HepG2 (cell line): ENCODE results near the gene C16orf90. TPM values are rescaled to one million over a fixed set of nuclear protein-coding genes. Genes with fewer than 3 reads are reported as not detected.

Experiments
- ATAC-seq: fragments of 200-7000 bp; cut with Tn5 transposase; 3 replicates; pipeline ENCODE4 v1.9.1; 2020; ENCODE audit warnings: mild to moderate bottlenecking, moderate library complexity
- BruUV-seq: library from RNA; stranded (reverse); fragments of 400-500 nt; replicated peaks from 2 replicates; lab custom pipeline; 2021; lab: Mats Ljungman, UMichigan
- CTCF ChIA-PET: fragments of 300-600 bp; formaldehyde crosslinking; extraction: SDS; loops from one replicate; lab custom pipeline; 2021; ENCODE audit warnings: low total read pairs, inconsistent platforms, low intra/inter-chr PET ratio; lab: Yijun Ruan, JAX
- POLR2A ChIA-PET: fragments of 350-600 bp; sonication (Branson Sonifier 250); formaldehyde crosslinking; loops from one replicate; lab custom pipeline; 2020; ENCODE audit warnings: antibody characterized with exemption, inconsistent platforms; lab: Yijun Ruan, JAX
- DNase-seq: peaks from one replicate; pipeline ENCODE4 v3.0.0-alpha.2; 2015; ENCODE audit warnings: low spot score
- FAIRE-seq: peaks from 3 replicates; lab custom pipeline; 2011; peaks lifted over from hg19 to GRCh38; lab: Jason Lieb, UNC
- H2AFZ ChIP-seq: one replicate; pipeline ENCODE4 v1.6.1; 2011; ENCODE audit warnings: low read length, inconsistent platforms
- H3K27ac ChIP-seq: fragments of 300-600 bp; 3 replicates; pipeline ENCODE4 v1.8.0; 2011; ENCODE audit warnings: mixed run types, mild to moderate bottlenecking, mixed read lengths, low read length, inconsistent platforms; ENCODE audit not compliant: insufficient read depth; ENCODE audit errors: extremely low read length
- H3K27me3 ChIP-seq, 2 experiments: fragments of 200-600 bp in 1 of 2; 2 replicates in 1 of 2; 3 replicates in 1 of 2; pipeline versions ENCODE4 v1.6.0 to v1.8.0; 2011; ENCODE audit warnings: low read length in 2 of 2, mild to moderate bottlenecking in 2 of 2, moderate library complexity in 2 of 2, inconsistent platforms in 1 of 2; ENCODE audit not compliant: insufficient read depth in 2 of 2, control insufficient read depth in 1 of 2
- H3K36me3 ChIP-seq, 2 experiments: fragments of 200-600 bp in 1 of 2; replicated peaks in 1 of 2; 2 replicates in 1 of 2; 3 replicates in 1 of 2; pipeline versions ENCODE4 v1.5.1 to v1.8.0; 2011; ENCODE audit warnings: low read length in 2 of 2, inconsistent platforms in 1 of 2; ENCODE audit not compliant: insufficient read depth in 2 of 2, control insufficient read depth in 1 of 2
- H3K4me1 ChIP-seq: 2 replicates; pipeline ENCODE4 v1.5.1; 2012; ENCODE audit warnings: low read length, inconsistent platforms; ENCODE audit not compliant: insufficient read depth
- H3K4me2 ChIP-seq: 2 replicates; pipeline ENCODE4 v1.6.0; 2011; ENCODE audit warnings: low read depth, low read length, inconsistent platforms
- H3K4me3 ChIP-seq, 3 experiments: fragments of 200-600 bp in 1 of 3; sonication (generic), shearing (Covaris generic) in 1 of 3; replicated peaks in 1 of 3; 2 replicates each; pipeline ENCODE4 v1.5.1; 2011 to 2016; ENCODE audit warnings: low read length in 3 of 3, inconsistent platforms in 2 of 3, low read depth in 2 of 3, mild to moderate bottlenecking in 2 of 3, control low read depth in 1 of 3, mixed read lengths in 1 of 3; ENCODE audit not compliant: insufficient read depth in 1 of 3
- H3K79me2 ChIP-seq: one replicate; pipeline ENCODE4 v1.6.1; 2011; ENCODE audit warnings: low read length, inconsistent platforms; ENCODE audit not compliant: insufficient read depth
- H3K9ac ChIP-seq: 2 replicates; pipeline ENCODE4 v1.6.0; 2011; ENCODE audit warnings: mild to moderate bottlenecking, low read depth, low read length, inconsistent platforms; ENCODE audit not compliant: insufficient read depth
- H3K9me3 ChIP-seq: 2 replicates; pipeline ENCODE4 v1.5.1; 2012; ENCODE audit warnings: mild to moderate bottlenecking, low read length
- H4K20me1 ChIP-seq: 2 replicates; pipeline ENCODE4 v1.6.0; 2011; ENCODE audit warnings: inconsistent platforms, mild to moderate bottlenecking, low read length, moderate library complexity; ENCODE audit not compliant: insufficient read depth
- ADNP ChIP-seq: sonication (generic); formaldehyde crosslinking; IDR thresholded peaks from 2 replicates; pipeline ENCODE4 v1.4.0; 2020; ENCODE audit warnings: missing genetic modification reagents
- CREB3 ChIP-seq: sonication (generic); formaldehyde crosslinking; IDR thresholded peaks from 2 replicates; pipeline ENCODE4 v1.5.0; 2020; ENCODE audit warnings: missing genetic modification reagents
- FOXO1 ChIP-seq: sonication (generic); formaldehyde crosslinking; IDR thresholded peaks from 2 replicates; pipeline ENCODE4 v1.4.0; 2020; ENCODE audit warnings: missing genetic modification reagents
- HBP1 ChIP-seq: IDR thresholded peaks from 2 replicates; pipeline ENCODE4 v1.6.1; 2016; ENCODE audit warnings: low read depth, control low read depth
- HNF1B ChIP-seq: sonication (generic); formaldehyde crosslinking; IDR thresholded peaks from 2 replicates; pipeline ENCODE4 v1.5.1; 2020; ENCODE audit warnings: mild to moderate bottlenecking, moderate library complexity, missing genetic modification reagents
- RCOR2 ChIP-seq: IDR thresholded peaks from 2 replicates; pipeline ENCODE4 v1.6.1; 2016; ENCODE audit warnings: missing biosample characterization, missing genetic modification reagents
- SNRNP70 ChIP-seq: fragments of 200-400 bp; formaldehyde crosslinking; IDR thresholded peaks from 2 replicates; pipeline ENCODE4 v1.6.1; 2017; ENCODE audit warnings: mild to moderate bottlenecking, low read depth, low read length, moderate library complexity
- TAF1 ChIP-seq: sonication (generic); formaldehyde crosslinking; IDR thresholded peaks from 2 replicates; pipeline ENCODE4 v1.4.0; 2020; ENCODE audit warnings: missing genetic modification reagents
- ZBTB2 ChIP-seq: sonication (generic); formaldehyde crosslinking; IDR thresholded peaks from 2 replicates; pipeline ENCODE4 v1.8.0; 2022; ENCODE audit warnings: low read depth, missing genetic modification reagents
- ZBTB3 ChIP-seq: sonication (generic); formaldehyde crosslinking; IDR thresholded peaks from 2 replicates; pipeline ENCODE4 v1.4.0; 2020; ENCODE audit warnings: low read depth, mild to moderate bottlenecking, moderate library complexity, missing genetic modification reagents, borderline replicate concordance
- ZNF605 ChIP-seq: sonication (generic); formaldehyde crosslinking; IDR thresholded peaks from 2 replicates; pipeline ENCODE4 v1.8.0; 2022; ENCODE audit warnings: mild to moderate bottlenecking, missing genetic modification reagents
- ZNF614 ChIP-seq: IDR thresholded peaks from 2 replicates; pipeline ENCODE4 v1.6.1; 2018; ENCODE audit warnings: missing biosample characterization, missing genetic modification reagents, inconsistent platforms, borderline replicate concordance
- ZNF615 ChIP-seq: sonication (generic); formaldehyde crosslinking; IDR thresholded peaks from 2 replicates; pipeline ENCODE4 v1.5.0; 2020; ENCODE audit warnings: mild to moderate bottlenecking, missing genetic modification reagents, borderline replicate concordance
- ZNF768 ChIP-seq: sonication (generic); formaldehyde crosslinking; IDR thresholded peaks from 2 replicates; pipeline ENCODE4 v1.4.0; 2020; ENCODE audit warnings: missing genetic modification reagents
- ZNF879 ChIP-seq: sonication (generic); formaldehyde crosslinking; IDR thresholded peaks from 2 replicates; pipeline ENCODE4 v1.8.1; 2023; ENCODE audit warnings: missing genetic modification reagents
- WGBS: methylation state at CpG from one replicate; pipeline ENCODE4 v1.1.6; 2017; ENCODE audit warnings: low lambda C conversion rate; 5-methylcytosine and 5-hydroxymethylcytosine counted together
- in situ Hi-C: cut with HindIII; loops from 2 replicates; pipeline ENCODE4 v1.10.0; 2017; ENCODE audit warnings: low pct_unique_long_range_greater_than_20kb; ENCODE audit not compliant: extremely low pct_ligation_motif_present
- intact Hi-C: fragments of 100-400 bp; cut with micrococcal nuclease; formaldehyde crosslinking; loops from one replicate; pipeline ENCODE4 v1.10.0; 2022; ENCODE audit not compliant: unreplicated experiment
- polyA plus RNA-seq, 8 experiments: library from polyadenylated mRNA; depleted of rRNA in 3 of 8; stranded (reverse) in 7 of 8; unstranded in 1 of 8; fragments of >200 nt; fragmentation: Illumina TruSeq in 4 of 8; extraction: Trizol in 4 of 8; gene quantifications; 2 replicates each; pipeline versions ENCODE4 v1.2.1 to v1.2.3, GENCODE V29; 2011 to 2016; ENCODE audit warnings: low read depth in 4 of 8, missing spikeins in 1 of 8, mixed read lengths in 1 of 8; ENCODE audit not compliant: insufficient read depth in 1 of 8
- total RNA-seq, 5 experiments: library from RNA; depleted of rRNA; stranded (reverse); fragments of >200 nt; fragmentation: Illumina TruSeq; extraction: Trizol; gene quantifications; 2 replicates each; pipeline ENCODE4 v1.2.3, GENCODE V29; 2016; ENCODE audit warnings: low read depth in 1 of 5

Gene C16orf90
- total and polyA plus RNA-seq, 2 of the 13 experiments (the other 11 are each of a cell fraction or from before 2014, with no cell fraction given): not detected

- DNase-seq (no peak), ATAC-seq (no peak)
- ChIA-PET POLR2A (no interaction called here), CTCF (no interaction called here)
- Histone ChIP-seq H3K9ac (no peak overlapping the region), H3K4me2 (no peak overlapping the region), H3K4me3 (no peak overlapping the region), H2AFZ (no peak overlapping the region), H3K27me3 (no peaks in the 10 kb centered on the region), H3K36me3 (peaks cover 13 to 49% of the 10 kb centered on the region in 2 experiments)
- in situ Hi-C loops: no loop called here
- TF ChIP-seq RCOR2: no peak
- no peak for TF ChIP-seq ZNF879 (CRISPR knock-in tag)
- TF ChIP-seq ZNF768: peak; percentile 47; the same call in 1 of the 2 replicates
- TF ChIP-seq, all 625 proteins: peak for 1
- no TSS peak for BruUV-seq
- H3K79me2 ChIP-seq: no peaks in the 10 kb centered on the region
- no peaks in the 10 kb centered on the region for H3K9me3 ChIP-seq
- intact Hi-C loops: no loop called here
- no peak overlapping the region for H3K27ac ChIP-seq
- no peak for FAIRE-seq
- 98% methylated on average over 4 of the region's 4 CpGs for WGBS
- peaks cover 11% of the 10 kb centered on the region for H3K4me1 ChIP-seq
- no peaks in the 10 kb centered on the region for H4K20me1 ChIP-seq
Observed at GRCh38 chr16:3515897-3516296, 20.6 kb upstream of the C16orf90 start.

GRCh38 chr16:3514621-3515020 lies 19.3 kb upstream of the C16orf90 start:
- no peak overlapping the region for H3K4me2 ChIP-seq
- H3K79me2 ChIP-seq: no peaks in the 10 kb centered on the region
- CTCF ChIA-PET: no interaction called here
- H3K27me3 ChIP-seq: no peaks in the 10 kb centered on the region
- H3K36me3 ChIP-seq: peaks cover 13 to 44% of the 10 kb centered on the region in 2 experiments
- WGBS: 93% methylated on average over 4 of the region's 4 CpGs
- no peak overlapping the region for H3K4me3 ChIP-seq
- H3K9ac ChIP-seq: no peak overlapping the region
- POLR2A ChIA-PET: no interaction called here
- ATAC-seq (no peak), DNase-seq (no peak), FAIRE-seq (no peak)
- no peak overlapping the region for H2AFZ ChIP-seq
- intact Hi-C loops: no loop called here
- peaks cover 11% of the 10 kb centered on the region for H3K4me1 ChIP-seq
- no peak overlapping the region for H3K27ac ChIP-seq
- in situ Hi-C loops: no loop called here
- no TSS peak for BruUV-seq
- no peaks in the 10 kb centered on the region for H4K20me1 ChIP-seq
- H3K9me3 ChIP-seq: no peaks in the 10 kb centered on the region
- TF ChIP-seq ZNF614: no peak
- no peak for TF ChIP-seq ZNF615
- no peak for TF ChIP-seq ADNP (CRISPR knock-in tag)
- TF ChIP-seq ZBTB3 (CRISPR knock-in tag): no peak
- no peak for TF ChIP-seq CREB3
- no peak for TF ChIP-seq SNRNP70
- no peak for TF ChIP-seq ZBTB2 (CRISPR knock-in tag)
- TF ChIP-seq ZNF605: no peak
- TF ChIP-seq FOXO1 (CRISPR knock-in tag): no peak
- no peak for TF ChIP-seq HNF1B (CRISPR knock-in tag)
- TF ChIP-seq HBP1 (CRISPR knock-in tag): no peak
- no peak for TF ChIP-seq TAF1 (CRISPR knock-in tag)
